ENCODE measurements around the gene NPR2. TPM values are rescaled to one million over a fixed set of nuclear protein-coding genes. Genes with fewer than 3 reads are reported as not detected.

The NPR2 gene
- 12.8 and 13.5 TPM in 2 replicates for polyA plus RNA-seq (2012; rRNA removed)
- polyA plus RNA-seq (2012; cell fraction: cytosol; rRNA removed): 5.2 and 5.3 TPM in 2 replicates
- 87.1 and 97.9 TPM in 2 replicates for polyA plus RNA-seq (2012; cell fraction: nucleus; rRNA removed)

- H3K4me2 ChIP-seq: 0 out of 2 replicates have a peak within 1 kb of the TSS, but pooled peaks have one; percentile 19
- no peak within 1 kb of the TSS for H3K27ac ChIP-seq (ENCODE audit: low read depth in 2 of 2, low read length in 1 of 2)
- no peak for TF ChIP-seq JUND (IDR thresholded peaks at IDR 0.05)
- TF ChIP-seq TEAD4 (IDR thresholded peaks at IDR 0.05; ENCODE audit: borderline replicate concordance, insufficient read depth): no peak
- no peak for TF ChIP-seq USF1 (IDR thresholded peaks at IDR 0.05; ENCODE audit: borderline replicate concordance, low read depth)
- TF ChIP-seq TAF1 (IDR thresholded peaks at IDR 0.05; ENCODE audit: borderline replicate concordance, low read depth, low read length): no peak
- TF ChIP-seq GATA2 (CRISPR knock-in tag; IDR thresholded peaks at IDR 0.05): no peak
- TF ChIP-seq RXRA (IDR thresholded peaks at IDR 0.05; ENCODE audit: borderline replicate concordance, low read depth): no peak
- TF ChIP-seq ZBTB33 (IDR thresholded peaks at IDR 0.05; ENCODE audit: borderline replicate concordance, low read depth): no peak
- no peak for TF ChIP-seq NFIC (IDR thresholded peaks at IDR 0.05; ENCODE audit: borderline replicate concordance)
- no peak for TF ChIP-seq USF2 (IDR thresholded peaks at IDR 0.05; ENCODE audit: borderline replicate concordance, low read depth, low read length)
- TF ChIP-seq RFX5 (IDR thresholded peaks at IDR 0.05; ENCODE audit: low read length): no peak
- no peak for TF ChIP-seq MXI1 (IDR thresholded peaks at IDR 0.05; ENCODE audit: low read depth, low read length)
- TF ChIP-seq POLR2AphosphoS5 (IDR thresholded peaks at IDR 0.05; ENCODE audit: low read depth, low read length): no peak
- no peak for TF ChIP-seq NRF1 (IDR thresholded peaks at IDR 0.05; ENCODE audit: low read depth, low read length)
- peaks cover 4% of the 10 kb centered on the region for H3F3A ChIP-seq (replicated peaks; ENCODE audit: insufficient read depth)
- peak; percentile 71 for DNase-seq
- no peaks in the 10 kb centered on the region for H3K27me3 ChIP-seq (ENCODE audit: insufficient read depth)
- H4K20me1 ChIP-seq (ENCODE audit: insufficient read depth): no peaks in the 10 kb centered on the region
- peaks cover 0 to 12% of the 10 kb centered on the region in 2 experiments; a peak in 1 of 4 replicates for H3K4me1 ChIP-seq (ENCODE audit: control insufficient read depth in 1 of 2, insufficient read depth in 2 of 2, low read depth in 1 of 2, low read length in 1 of 2)
- peaks cover 0 to 3% of the 10 kb centered on the region in 2 experiments for H3K36me3 ChIP-seq (replicated peaks in 1 of 2; ENCODE audit: control insufficient read depth in 1 of 2, insufficient read depth in 2 of 2, low read length in 1 of 2)
- peak within 1 kb of the TSS; percentile 66; the same call in 1 of the 2 replicates for H2AFZ ChIP-seq (ENCODE audit: low read depth)
- no peaks in the 10 kb centered on the region for H3K9me2 ChIP-seq
- H3K9ac ChIP-seq: no peak within 1 kb of the TSS
- no peak within 1 kb of the TSS for H3K4me3 ChIP-seq (ENCODE audit: low read depth in 2 of 2, low read length in 1 of 2)
- ChIA-PET POLR2A (interaction anchor here (1.0 kb wide), 1 partner anchor 21 kb away, joined by 5 read pairs; the partner anchor contains the start of gene SPAG8), CTCF (interaction anchor here (1.6 to 6.5 kb wide), 4 partner anchors 21 to 90 kb away, joined by 4 to 136 read pairs (median 6); partner anchors contain the start of genes CREB3, SPAG8 and TLN1)
- no peaks in the 10 kb centered on the region for H3K79me2 ChIP-seq (ENCODE audit: insufficient read depth)
- H3K9me3 ChIP-seq: no peaks in the 10 kb centered on the region
- WGBS (ENCODE audit: low lambda C conversion rate): 72% methylated on average over 58 of the region's 64 CpGs
Observed at GRCh38 chr9:35791297-35791921, at the start of gene NPR2. Gene NPR2 (plus strand): TSS chr9:35791591. CDS start chr9:35792409, 818 bp downstream.

Data from SK-N-SH (cell line).